HG02840 (cell line): ENCODE data around the gene TNFSF10.
"Not testable (repeated sequence)": the region's sequence is repeated elsewhere in the genome, so short reads cannot be mapped to it uniquely, and the experiment has no call there.

Experiments used
- ATAC-seq: cut with Tn5 transposase; IDR thresholded peaks from one replicate; pipeline ENCODE4 v1.9.1; 2021; ENCODE audit warnings: mild to moderate bottlenecking, moderate library complexity, moderate number of reproducible peaks; ENCODE audit not compliant: unreplicated experiment, low FRiP score

The TNFSF10 gene

DNA sequence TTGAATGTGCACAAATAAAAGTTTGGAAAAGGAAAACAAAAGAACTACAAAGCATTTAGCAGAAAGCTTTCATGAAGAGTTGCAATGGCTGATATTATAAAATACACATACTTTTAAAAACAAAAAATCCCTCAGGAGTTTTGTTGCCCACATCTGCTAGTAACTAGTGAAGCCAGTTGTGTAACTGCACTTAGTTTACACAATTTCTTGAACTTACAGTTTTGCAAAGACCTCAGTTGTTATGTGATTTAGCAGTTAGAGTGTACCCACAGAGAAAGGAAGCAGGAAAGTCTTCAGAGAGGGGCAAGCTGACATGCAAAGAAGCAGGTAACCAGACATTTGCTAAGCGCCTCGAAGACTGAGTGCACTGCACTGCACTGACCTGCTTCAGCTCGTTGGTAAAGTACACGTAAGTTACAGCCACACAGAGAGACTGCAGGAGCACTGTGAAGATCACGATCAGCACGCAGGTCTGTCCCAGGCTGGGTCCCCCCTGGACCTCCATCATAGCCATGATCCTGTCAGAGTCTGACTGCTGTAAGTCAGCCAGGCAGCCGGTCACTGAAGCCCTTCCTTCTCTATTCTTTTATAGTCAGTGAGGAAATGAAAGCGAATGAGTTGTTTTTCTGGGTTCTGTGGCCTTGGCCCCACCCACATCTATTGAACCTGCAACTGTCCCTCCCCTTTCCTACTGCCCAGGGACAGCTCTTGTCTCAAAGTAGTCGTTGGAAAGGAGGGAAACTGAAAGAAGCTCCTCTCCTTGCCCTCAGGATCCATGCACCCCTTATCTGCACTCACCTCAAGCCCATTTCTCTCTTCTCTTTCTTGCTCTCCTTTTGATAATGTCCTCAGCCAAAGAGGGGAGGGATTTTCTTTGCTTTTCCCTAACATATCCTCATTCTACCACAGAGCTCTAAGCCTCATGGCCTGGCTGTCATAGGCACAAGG is at the start of gene TNFSF10:
TSS of gene TNFSF10 (minus strand) at position 560 of the 948 bp plus-strand sequence. CDS start at position 514, 46 bp downstream.
- peak; percentile 90 for ATAC-seq

DNA sequence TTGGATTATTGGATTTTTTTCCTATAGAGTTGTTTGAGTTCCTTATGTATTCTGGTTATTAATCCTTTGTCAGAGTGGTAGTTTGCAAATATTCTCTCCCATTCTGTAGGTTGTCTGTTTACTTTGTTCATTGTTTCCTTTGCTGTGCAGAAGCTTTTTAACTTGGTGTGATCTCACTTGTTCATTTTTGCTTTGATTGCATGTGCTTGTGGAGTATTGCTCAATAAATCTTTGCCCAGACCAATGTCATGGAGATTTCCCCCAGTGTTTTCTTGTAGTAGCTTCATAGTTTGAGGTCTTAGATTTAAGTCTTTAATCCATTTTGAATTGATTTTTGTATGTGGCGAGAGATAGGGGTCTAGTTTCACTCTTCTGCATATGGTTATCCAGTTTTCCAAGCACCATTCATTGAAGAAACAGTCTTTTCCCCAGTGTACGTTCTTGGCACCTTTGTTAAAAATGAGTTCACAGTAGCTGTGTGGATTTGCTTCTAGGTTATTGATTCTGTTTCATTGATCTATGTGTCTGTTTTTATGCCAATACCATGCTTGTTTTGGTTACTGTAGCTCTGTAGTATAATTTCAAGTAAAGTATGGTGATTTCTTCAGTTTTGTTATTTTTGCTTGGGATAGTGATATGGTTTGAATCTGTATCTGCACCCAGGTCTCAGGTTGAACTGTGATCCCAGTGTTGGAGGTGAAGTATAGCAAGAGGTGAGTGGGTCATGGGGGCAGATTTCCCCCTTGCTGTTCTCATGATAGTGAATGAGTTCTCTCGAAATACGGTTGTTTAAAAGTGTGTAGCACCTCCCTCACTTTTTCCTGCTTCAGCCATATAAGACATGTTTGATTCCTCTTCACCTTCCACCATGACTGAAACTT is 46.1 kb upstream of the TNFSF10 start:
- ATAC-seq, result no peak

DNA sequence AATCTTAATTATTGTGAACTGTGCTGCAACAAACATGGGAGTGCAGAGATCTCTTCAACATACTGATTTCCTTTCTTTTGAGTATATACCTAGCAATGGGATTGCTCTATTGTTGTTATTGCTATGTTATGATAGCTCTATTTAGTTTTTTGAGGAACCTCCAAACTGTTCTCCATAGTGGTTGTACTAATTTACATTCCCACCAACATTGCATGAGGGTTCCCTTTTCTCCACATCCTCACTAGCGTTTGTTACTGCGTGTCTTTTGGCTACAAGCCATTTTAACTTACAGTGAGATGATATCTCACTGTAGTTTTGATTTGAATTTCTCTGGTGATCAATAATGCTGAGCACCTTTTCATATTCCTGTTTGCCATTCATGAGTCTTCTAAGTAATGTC is 45.5 kb upstream of the TNFSF10 start:
- ATAC-seq, result no peak

DNA sequence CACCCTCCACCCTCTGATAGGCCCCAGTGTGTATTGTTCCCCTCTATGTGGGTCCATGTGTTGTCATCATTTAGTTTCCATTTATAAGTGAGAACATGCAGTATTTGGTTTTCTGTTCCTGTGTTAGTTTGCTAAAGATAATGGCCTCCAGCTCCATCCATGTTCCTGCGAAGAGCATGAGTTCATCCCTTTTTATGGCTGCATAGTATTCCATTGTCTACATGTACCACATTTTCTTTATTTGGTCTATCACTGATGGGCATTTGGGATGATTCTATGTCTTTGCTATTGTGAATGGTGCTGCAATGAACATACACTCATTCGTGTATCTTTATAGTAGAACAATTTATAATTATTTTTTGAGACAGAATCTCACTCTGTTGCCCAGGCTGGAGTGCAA is 43.6 kb upstream of the TNFSF10 start:
- not testable (repeated sequence) for ATAC-seq

DNA sequence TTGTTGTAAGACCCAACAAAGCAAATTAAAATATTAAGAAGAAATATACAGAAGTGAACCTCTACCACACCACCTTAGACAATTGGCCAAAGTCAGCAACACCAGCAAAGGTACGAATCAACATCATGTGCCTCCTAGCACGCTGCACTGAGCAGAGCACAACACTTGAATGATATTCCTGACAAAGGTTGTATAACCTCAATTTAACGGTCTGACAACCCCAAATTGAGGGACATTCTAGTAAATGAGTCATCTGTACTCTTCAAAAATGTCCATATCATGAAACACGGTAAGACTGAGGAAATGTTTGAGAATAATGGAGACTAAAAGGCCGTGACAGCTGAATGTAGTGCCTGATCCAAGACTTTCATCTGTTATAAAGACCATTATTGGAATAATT is 41.3 kb upstream of the TNFSF10 start:
- ATAC-seq, result no peak

DNA sequence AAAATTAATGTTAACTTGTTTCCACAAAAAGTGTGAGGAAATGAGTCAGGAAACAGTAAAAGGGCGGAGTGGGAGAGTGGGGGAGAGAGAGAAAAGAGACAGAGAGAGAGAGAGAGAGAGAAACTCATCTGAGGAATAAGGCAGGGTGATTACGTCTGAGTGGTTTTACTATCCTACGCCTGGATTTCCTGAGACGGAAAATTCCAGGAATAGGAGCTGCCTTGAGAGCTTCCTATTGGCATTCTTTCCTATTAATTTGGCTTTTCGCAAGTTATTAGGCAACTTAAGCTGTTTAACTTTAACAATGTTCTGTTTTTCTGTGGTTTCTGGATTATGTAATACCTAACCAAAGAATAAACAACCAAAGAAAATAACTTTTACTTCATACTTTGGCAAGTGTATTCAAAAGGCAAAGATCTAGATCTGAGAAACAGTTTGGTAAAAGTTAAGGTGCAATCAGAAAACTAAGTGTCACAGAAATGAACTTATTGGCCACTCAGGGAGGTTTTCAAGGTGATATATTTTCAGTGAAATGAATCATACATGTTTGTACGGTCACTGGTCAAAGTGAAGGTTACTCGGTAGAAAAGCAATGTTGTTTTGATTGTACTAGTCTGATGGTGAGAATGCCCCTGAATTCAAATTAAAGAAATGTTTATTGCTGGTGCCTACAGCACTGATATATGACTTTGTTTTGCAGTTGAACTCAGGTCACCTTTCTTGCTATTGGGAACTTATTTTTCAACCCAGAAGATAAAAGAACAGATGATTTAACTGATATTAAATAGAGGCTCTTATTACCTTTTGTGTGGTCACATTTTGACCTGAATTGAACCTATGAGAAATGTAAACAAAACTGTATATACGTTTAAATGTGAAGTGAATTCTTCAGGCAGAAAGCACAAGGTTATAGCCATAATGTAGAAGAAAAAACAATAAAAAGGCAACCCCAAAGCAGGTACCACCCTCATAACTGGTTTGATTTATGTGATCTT is 39.9 kb upstream of the TNFSF10 start:
- no peak for ATAC-seq

DNA sequence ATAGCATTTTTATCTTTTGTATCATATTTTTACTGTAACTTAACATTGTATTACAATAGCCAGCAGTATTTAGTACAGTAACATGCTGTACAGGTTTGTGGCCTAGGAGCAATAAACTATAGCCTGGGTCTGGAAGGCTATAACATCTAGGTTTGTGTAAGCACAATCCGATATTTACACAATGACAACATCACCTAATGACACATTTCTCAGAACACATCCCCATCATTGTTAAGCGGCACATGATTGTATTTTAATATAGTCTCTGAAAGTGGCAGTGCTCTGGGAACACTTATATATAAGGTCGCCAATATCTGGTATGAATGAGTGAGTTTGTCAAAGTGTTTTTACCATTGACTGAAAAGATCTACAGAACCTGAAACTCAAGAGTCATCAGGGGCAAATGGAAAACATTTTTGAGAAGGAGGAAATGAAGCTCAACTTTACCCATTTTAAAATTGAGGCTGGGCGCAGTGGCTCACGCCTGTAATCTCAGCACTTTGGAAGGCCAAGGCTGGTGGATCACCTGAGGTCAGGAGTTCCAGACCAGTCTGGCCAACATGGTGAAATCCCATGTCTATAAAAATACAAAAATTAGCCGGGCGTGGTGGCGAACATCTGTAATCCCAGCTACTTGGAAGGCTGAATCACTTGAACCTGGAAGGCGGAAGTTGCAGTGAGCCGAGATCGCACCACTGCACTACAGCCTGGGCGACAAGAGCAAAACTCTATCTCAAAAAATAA is 38.8 kb upstream of the TNFSF10 start:
- ATAC-seq, result no peak

DNA sequence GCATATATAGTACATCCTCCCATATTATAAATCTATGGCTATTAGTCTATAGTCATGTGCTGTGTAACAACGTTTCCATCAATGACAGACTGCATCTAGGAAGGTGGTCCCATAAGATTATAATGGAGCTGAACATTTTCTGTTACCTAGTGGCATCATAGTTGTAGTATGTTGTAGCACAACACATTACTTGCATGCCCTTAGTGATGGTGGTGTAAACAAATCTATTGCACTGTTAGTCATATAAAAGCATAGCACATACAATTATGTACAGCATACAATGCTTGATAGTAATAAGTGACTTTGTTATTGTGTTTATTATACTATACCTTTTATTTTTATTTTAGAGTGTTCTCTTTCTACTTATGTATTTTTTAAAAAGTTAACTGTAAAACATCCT is 37.4 kb upstream of the TNFSF10 start:
- ATAC-seq, result no peak

DNA sequence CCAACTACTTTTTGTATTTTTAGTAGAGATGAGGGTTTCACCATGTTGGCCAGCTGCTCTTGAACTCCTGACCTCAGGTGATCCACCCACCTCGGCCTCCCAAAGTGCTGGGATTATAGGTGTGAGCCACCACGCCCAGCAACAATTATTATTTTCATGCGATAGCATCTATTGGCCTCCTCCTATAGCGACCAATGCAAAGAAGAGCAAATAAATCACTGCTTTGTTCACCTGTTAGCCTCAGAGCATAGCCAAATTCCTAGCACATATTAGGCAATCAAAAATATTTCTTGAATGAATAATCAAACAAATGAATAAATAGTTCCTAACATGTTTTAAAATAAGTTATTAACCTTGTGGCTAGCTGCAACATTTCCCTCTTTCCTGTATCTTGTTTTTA is 36.8 kb upstream of the TNFSF10 start:
- no peak for ATAC-seq

DNA sequence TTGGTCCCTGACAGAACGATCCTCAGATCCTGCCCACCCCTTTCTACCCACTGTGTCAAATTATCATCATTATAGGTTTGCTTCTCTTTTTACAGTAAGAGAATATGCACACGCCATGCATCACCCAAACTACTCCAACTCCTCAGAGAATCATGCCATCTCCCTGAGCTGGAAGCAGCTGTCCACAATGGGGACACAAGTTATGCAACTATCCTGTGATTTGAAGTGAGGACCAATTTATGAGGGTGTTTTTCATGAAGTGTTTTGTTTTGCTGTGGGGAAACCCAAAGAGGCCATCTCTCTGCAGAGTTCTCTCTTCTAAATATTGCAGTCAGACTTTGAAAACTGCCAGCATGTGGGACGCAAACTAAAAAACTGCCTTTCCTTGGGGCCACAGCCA is 35.8 kb upstream of the TNFSF10 start:
- ATAC-seq, result no peak

DNA sequence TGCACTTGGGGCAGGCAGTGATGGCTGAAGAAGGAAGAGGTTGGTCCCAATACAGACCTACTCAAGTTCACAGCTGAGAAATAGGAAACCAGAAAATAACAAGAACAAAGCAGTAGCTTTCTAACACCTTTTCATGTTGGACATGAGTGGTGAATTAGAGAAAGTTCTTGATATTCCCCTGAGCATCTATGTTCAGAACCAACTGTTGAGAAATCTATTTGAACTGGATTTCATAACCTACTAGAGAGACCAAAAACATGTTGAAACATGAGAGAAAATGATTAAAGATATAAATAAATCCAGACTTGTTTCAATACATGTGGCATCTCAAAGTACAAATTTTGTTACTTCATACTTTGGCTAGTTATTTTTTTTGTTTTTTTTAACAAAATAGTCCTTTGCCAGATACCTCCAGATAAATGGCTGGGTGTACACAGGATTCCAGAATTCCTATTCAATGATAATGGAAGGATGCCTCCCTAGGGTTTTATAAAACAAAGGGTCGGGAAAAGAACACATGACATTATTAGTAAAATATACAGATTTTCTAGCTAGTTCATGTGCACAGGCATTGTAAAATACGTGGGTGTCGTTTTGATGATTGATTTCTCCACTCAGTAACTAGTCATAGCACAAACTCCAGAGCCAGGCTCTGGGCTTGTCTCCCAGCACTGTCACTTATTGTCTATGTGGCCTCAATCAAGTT is 34.4 kb upstream of the TNFSF10 start:
- ATAC-seq, result no peak

DNA sequence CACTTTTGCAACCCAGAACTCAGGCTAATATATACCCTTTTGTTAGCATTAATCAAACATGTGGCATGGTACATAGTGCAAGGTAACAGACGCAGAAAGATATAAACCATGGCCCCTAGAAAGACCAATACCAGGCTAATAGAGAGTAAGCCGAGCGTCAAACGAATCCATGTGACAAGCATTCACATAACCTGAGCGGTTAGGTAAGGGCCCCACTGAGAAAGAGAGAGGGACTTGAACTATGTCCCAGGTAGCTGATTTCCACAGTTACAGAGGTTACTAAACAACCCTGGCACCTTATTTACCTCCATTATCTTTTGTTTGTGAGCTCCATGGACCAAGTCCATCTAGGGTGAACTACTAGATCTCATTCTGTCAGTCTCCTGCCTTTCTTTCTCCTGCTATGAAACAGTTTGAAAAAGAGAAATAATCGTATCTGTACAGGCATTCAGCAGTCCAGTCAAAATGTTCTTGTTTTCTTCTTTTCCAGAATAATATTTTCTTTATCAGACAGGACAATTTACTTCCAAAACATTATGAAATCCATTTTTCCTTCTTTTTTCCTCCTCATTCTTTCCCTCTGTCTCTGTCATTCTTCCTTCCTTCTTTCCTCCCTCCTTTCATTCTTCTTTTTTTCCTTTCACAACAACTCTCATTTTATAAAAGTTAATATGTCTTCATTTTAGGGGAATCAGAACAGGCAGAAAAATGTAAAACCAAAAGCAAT is 30.5 kb upstream of the TNFSF10 start:
- no peak for ATAC-seq

DNA sequence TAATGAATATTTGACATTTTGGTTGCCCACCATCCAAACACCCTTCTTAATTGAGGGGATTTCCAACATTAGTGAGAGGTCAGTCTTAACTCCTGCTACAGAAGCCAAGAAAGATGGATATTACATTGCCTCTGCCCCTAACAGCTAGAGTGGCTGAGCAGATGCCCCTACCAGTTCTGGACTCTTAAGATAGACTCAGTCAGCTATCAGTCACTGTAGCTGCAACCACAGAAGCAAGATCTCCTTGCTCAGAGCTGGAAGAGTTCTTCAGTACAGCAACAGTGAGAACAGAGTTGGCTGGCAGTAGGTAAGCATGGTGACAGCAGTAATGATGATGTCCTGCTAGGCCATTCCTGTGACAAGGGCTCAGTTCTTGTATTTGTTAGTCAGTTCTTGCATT is 29.4 kb upstream of the TNFSF10 start:
- ATAC-seq, result no peak

DNA sequence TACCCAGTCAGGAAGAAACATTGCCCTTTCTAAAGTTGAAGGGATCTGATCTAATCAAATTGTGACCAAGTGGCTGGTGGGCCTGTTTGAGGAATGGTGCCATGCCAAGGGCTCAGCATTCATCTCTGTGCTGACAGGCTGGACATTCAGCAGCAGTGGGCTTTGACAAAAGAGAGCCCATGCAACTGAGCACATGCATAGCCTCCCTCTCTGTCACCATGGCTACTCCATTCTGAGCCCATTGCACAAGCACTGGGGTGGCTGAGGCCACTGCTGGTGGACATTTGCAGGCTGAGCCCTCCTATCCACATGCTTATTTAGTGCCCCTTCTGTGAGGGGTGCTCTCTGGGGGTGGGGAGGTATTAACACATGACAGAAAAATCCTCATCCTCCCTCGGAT is 28.6 kb upstream of the TNFSF10 start:
- ATAC-seq, result no peak

DNA sequence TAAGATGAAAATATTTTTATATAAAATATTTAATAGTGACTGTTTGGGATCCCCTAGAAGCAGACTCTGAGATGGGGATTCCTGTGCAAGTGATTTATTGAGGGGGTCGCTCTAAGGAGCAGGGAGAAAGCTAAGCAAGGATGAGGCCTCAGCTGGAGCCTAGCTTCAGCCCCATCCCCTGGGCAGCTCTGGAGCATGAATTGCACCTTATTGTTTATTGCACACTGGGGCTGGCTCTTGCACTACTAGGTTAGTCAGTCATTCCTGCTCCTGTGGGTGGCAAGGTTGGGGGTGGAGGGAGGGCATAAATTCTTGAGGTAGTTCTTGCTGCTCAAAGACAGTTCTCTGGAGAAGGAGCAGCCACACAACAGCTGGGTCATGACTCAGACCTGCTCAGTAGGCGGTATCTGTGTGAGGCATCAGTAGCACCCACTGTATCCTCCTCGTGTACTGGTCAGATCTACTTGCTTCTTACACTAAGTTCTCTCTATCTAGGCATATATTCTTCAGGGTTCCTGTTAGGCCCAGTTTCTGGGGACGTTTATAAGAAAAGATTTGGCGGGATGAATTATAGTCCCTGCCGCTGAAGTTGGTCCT is 27.2 kb upstream of the TNFSF10 start:
- ATAC-seq, result no peak

DNA sequence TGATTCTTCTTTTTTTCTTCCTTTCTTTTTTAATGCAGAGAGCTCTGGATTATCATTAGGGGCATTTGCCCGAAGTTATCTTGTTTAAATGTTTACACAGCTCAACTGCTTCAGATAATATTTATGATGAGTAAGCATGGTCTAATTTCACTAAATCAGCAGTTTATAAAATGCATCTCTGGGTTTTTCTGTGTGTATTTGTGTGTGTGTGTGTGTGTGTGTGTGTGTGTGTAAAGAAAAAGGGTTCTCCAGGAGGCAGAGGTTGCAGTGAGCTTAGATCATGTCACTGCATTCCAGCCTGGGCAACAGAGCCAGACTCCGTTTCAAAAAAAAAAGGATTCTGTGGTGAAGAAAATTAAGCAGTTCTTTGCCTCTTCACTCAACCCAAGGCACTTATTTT is 25.9 kb upstream of the TNFSF10 start:
- no peak for ATAC-seq

DNA sequence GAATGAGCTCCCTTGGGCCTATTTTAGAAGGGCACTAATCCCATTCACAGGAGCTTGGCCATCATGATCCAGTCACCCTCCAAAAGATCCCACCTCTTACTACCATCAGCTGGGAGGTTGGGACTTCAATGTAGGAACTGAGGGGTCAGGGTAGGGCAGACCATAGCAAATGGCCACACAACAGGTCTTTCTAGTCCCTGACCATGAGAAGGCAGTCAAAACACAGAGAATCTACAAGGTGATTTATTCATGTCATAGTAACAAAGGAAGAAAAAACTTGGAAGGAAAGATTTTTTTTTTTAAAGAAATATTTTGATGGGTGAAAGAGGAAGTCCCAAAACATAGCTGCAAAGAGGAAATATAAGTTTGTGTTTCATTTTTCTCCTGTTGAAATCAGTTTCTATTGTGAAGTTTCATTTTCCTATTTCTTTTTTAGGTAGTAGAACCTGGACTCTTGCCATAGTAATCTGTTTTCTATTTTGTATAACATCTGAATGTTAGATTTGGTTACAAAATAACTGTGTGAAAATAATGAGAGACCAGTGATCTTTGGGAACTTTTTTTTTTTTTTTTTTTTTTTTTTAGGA is 23.5 kb upstream of the TNFSF10 start:
- ATAC-seq, result no peak
